KOPT-K1 (cell line): ENCODE measurements around the gene THRB.

Source experiments
- H3K27ac ChIP-seq: fragments of 200-600 bp; sonication (generic); 2 replicates; pipeline ENCODE4 v1.5.1; 2016; ENCODE audit warnings: antibody characterized with exemption, mild to moderate bottlenecking, low read depth, low read length; ENCODE audit not compliant: poor library complexity, severe bottlenecking
- H3K36me3 ChIP-seq: fragments of 200-600 bp; sonication (generic); 2 replicates; pipeline ENCODE4 v1.5.1; 2017; ENCODE audit warnings: antibody characterized with exemption, mild to moderate bottlenecking, low read length, moderate library complexity; ENCODE audit not compliant: insufficient read depth
- H3K9me3 ChIP-seq: fragments of 200-600 bp; sonication (generic); 2 replicates; pipeline ENCODE4 v1.5.1; 2017; ENCODE audit warnings: antibody characterized with exemption, low read length, mild to moderate bottlenecking; ENCODE audit not compliant: insufficient read depth, poor library complexity, severe bottlenecking

Gene THRB

DNA sequence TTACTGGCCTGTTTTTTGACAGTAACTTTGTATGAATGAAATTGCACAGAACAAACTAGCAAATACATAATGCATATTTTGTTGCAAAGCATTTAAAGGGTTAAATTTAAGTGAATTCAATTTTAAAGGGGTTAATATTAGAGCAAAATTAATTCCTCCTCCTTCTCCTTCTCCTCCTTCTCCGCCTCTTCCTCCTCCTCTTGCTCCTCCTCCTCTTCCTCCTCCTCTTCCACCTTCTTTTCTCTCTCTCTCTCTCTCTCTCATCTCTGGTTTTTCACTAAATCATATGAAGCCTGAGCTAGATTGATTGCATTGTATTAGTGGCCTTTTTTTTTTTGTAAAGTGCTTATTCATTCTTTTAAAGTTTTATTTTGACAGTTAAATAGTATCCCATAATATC, 154.5 kb downstream of the THRB start:
- H3K9me3 ChIP-seq = no peaks in the 10 kb centered on the region
- H3K27ac ChIP-seq = no peak overlapping the region
- no peaks in the 10 kb centered on the region for H3K36me3 ChIP-seq

DNA sequence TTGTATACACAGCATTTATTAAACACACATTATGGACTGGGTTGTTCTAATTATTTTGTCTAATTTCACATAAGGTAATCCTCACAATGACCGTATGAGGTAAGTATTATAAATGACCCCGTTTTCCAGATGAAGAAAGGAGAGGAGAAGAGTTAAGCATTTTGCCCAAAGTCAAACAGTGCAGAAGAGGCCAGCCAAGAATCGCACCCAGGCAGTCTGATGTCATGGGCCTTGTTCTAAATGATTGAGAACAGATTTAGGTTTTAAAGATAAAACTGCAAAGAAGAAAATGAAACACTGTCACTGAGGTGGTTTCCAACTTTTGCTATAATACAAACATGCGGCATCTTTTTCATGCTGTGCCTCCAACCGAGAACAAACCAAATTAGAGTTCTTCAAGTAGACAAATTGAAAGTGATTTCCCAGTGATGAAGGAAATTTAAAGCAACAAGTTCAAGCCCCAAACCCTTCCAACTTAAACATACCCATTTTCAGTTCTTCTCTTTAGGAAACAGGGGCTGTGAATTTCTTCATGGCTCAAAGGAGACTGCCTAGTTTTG, 155.3 kb downstream of the THRB start:
- no peaks in the 10 kb centered on the region for H3K36me3 ChIP-seq
- no peak overlapping the region for H3K27ac ChIP-seq
- no peaks in the 10 kb centered on the region for H3K9me3 ChIP-seq

DNA sequence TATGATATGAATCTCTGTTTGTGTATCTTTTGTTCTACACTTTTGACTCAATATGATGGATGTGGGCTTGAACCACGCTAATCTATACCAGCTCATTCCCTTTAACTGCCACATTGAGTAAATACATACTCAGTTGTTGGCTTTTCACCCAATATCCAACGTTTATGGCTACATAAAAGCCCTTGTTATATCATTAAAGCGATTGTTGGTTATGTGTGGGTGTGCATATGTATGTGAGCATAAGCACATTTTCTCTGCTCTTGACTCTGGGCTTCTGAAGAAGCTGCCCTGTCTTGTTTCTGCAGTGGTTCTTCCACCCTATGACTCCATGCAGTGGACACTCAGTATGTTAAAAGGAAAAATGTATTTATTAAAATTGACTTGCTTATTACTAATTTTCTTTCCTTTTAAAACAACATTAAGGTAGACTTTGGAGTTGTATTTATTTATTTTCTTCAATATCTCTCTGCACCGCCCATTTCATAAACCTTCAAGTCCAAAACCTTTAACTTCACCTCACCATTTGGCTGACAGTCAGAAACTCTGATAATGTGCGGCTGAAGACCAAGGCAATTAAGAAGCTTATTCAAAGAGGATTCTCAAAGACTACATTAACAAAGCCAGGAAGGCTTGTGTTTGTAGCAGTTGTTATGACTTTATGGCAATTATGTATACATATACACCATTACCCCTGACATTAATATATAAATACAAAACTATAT, 156.1 kb downstream of the THRB start:
- Histone ChIP-seq H3K27ac (no peak overlapping the region), H3K9me3 (no peaks in the 10 kb centered on the region), H3K36me3 (no peaks in the 10 kb centered on the region)

DNA sequence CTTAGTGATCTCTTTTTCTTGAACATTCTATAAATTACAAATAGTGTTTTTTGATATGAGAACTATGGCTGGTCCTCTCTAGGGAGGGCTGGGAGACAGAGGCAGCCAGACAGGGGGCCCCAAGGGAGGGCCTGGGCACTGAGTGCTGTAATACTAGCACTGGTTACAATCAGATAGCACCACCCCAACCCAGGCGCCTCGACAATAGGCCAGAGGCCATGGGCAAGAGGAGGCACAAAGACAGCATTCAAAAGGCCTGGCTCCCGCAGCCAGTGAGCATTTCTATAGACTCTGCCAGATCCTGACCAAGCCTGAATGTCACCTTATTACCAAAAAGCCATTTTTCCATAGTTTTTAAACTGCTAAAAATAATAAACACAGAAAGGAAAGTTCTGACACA, 158.5 kb downstream of the THRB start:
- Histone ChIP-seq H3K9me3 (no peaks in the 10 kb centered on the region), H3K27ac (no peak overlapping the region), H3K36me3 (no peaks in the 10 kb centered on the region)

DNA sequence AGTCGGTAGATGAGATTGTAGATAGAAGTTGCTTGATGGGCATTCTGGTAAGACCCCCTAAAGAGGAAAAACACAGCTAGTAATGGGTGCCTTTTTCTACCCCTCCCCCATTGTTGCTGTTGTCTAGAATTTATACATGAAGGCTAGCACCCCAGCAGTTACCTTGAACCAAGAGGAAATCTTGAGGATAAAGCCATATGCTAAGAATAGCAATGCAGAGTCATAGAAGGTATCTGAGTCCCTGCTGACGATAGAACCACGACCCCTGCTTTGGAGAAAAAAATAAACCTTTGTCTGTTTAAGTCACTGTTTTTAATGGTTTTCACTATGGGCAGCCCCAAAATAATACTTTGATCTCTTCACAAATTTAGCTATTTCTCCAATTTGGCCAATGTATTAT, 162.6 kb downstream of the THRB start:
- no peaks in the 10 kb centered on the region for H3K36me3 ChIP-seq
- H3K27ac ChIP-seq = no peak overlapping the region
- H3K9me3 ChIP-seq = no peaks in the 10 kb centered on the region

DNA sequence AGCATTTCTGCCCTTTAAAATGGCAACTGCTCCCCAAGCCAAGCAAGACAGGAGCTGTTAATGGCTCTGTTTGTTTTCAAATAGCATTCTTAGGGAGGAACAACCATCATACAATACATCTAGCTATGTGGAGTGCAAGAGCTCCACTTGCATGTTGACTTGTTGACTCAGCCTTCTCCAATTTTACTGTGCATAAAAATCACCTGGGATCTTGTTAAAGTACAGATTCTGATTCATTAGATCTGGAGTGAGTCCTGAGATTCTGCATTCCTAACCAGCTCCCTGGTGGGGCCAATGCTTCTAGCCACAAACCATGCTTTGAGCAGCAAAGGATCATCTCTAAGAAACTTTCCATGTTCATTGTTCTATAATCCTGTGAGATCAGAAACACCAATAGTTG, 171.4 kb downstream of the THRB start:
- Histone ChIP-seq H3K9me3 (no peaks in the 10 kb centered on the region), H3K36me3 (no peaks in the 10 kb centered on the region), H3K27ac (no peak overlapping the region)

DNA sequence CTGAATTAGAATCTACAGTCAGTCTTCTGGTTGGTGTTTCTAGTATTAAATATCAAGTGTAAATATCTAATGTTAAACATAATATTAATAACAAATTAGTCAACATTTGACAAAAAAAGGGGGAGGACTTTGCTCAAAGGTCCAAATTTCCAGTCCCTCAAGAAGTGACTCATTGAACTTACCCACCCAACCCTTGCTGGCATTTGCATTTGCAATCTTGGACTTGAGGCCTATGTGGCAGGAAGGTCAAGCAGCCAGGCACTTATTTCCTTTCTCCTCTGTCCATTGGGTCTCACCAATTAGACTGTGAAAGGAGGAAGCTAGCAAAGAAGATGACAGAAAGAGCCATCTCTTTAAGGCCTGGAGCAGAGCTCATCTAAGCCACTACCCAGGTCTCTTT, 174.0 kb downstream of the THRB start:
- Histone ChIP-seq H3K36me3 (no peaks in the 10 kb centered on the region), H3K27ac (no peak overlapping the region), H3K9me3 (no peaks in the 10 kb centered on the region)

DNA sequence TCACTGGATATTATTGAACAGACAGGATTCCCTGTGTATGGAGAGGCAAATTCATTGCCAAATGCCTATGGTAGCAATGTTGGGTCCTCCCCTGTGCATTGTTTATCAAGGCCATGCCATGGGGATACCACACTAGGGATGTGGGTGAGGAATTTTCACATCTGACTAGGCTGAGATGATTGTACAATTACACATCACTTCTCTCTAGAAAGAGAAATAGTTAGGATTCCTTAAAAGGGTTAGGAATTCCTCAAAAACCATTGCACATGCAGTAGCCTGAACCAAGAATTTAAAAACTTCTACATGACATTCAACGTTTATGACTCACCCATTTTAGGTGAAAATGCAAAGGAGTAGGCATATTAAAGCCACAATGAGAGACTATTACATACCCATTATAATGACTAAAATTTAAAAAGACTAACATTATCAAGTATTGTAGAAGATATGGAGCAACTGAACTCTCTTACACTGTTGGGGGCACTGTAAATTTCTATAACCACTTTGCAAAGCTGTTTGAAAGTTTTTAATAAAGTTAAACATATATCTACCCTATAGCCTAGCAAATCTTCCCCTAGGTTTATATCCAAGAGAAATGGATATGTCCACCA, 175.9 kb downstream of the THRB start:
- Histone ChIP-seq H3K36me3 (no peaks in the 10 kb centered on the region), H3K9me3 (no peaks in the 10 kb centered on the region), H3K27ac (no peak overlapping the region)

DNA sequence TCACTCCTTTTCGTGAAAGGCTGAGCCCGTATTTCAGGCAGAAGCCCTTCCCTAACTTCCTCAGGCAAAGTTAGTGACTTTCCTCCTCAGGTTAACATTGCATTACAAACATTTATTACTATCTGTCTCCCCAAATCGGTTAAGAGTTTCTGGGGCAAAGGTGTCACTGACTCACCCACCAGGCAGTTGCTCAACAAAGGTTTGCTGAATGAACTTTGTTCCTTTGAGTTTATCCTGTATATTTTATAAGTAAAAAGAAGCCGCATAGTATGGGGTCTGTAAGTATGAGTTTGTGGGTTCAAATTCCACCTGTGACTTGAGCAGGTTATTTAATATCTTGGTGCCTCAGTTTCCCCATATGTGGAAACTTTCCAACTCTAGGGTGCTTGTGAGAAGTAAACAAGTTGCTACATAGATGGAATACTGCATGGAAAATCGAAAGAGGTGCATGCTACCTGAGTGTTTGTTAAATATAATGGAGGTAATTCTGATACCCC, 177.7 kb downstream of the THRB start:
- H3K36me3 ChIP-seq = no peaks in the 10 kb centered on the region
- H3K27ac ChIP-seq = no peak overlapping the region
- H3K9me3 ChIP-seq = no peaks in the 10 kb centered on the region

DNA sequence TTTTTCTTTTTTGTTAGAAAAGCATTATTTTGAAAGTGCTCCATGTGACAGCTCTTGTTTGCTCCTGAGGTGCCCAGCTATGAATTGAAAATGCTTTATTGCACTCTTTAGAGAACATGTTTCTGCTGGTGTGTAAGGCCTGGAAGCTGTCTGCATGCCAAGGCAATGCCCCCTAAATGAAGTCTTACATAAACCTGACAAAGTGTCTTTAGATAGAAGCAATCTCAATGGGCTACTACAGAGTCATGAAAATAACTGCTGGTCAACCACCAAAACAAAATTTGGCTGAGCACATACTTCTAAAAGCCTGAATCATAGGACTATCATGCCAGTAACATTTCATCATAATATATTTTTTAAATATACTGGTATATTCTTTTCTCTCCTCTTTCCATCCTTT, 178.7 kb downstream of the THRB start:
- Histone ChIP-seq H3K27ac (no peak overlapping the region), H3K36me3 (no peaks in the 10 kb centered on the region), H3K9me3 (no peaks in the 10 kb centered on the region)

DNA sequence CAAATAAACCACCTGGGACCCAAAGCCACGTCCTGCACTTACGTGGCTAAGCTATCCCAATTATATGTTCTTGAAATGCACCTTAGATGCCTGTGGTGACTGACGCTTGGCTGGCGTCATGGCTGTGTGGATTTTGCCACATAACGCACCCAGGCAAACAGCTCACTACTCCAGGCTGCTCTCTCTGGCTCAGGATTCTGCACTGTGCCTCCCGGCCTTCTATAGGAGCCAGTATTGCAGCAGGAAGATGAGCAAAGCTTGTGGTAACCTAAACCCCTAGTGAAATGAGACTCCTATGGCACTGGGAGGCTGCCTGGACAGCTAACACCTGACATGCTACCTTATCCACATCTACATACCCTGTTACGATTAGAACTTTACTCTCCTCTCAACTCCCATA, 179.3 kb downstream of the THRB start:
- no peaks in the 10 kb centered on the region for H3K9me3 ChIP-seq
- H3K27ac ChIP-seq = no peak overlapping the region
- no peaks in the 10 kb centered on the region for H3K36me3 ChIP-seq

DNA sequence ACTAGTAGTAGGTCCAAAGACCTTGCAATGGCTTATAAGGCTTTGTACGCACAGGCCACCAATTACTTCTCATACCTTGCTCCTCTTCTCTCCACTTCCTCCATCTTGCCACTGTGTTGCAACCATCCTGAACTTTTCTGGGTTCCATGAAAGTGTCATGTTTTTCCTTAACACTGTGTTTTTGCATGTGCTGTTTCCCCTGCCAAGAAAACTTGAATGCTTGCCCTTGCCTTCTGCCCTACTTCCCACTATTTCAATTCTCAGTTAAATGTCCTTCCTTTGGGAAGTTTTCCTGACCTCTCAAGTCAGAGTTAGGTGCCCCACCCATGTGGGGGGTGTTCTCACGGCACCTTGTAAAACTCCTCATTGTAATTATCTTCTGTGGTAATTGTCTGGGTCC, 182.8 kb downstream of the THRB start:
- Histone ChIP-seq H3K27ac (no peak overlapping the region), H3K9me3 (no peaks in the 10 kb centered on the region), H3K36me3 (no peaks in the 10 kb centered on the region)

DNA sequence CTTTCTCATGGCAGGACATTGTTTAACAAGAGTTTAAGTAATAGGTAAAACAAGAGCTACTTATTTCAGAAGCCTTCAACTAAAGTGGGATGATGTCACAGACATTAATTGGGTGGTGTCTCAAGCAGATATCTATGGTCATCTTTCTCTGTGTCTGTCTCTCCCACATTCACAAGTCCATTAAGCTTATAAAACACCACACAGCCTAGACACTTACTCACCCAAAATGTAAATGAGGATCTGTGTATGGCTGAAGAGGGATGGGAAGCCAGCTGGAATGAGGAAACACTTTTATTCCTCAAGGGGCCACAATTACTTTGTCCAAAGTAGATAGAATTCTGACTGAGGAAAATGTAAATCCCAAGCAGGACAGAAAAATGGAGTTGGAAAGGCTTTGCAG, 183.8 kb downstream of the THRB start:
- Histone ChIP-seq H3K36me3 (no peaks in the 10 kb centered on the region), H3K27ac (no peak overlapping the region)

DNA sequence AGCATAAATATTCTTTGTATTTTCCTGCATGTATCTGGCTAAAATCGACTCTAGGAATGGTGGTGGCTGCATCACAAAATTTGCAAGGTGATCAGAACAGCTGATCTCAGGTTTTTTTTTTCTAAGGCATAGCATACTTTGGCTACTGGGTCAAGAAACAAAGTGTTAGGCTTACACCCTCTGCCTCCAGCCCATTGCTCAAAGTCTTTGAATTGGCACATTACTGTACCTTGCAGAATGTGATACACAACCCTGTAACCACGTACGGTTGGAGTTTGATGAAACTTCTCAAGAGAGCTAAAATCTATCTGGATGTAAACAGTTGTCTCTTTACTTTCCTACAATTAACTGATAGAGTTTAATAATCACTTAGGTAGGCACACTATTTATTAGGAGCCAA, 188.1 kb downstream of the THRB start:
- no peaks in the 10 kb centered on the region for H3K9me3 ChIP-seq
- H3K27ac ChIP-seq = no peak overlapping the region
- H3K36me3 ChIP-seq = no peaks in the 10 kb centered on the region

More for the DNA sequence above, 183.8 kb downstream of the THRB start:
- H3K9me3 ChIP-seq = no peaks in the 10 kb centered on the region

DNA sequence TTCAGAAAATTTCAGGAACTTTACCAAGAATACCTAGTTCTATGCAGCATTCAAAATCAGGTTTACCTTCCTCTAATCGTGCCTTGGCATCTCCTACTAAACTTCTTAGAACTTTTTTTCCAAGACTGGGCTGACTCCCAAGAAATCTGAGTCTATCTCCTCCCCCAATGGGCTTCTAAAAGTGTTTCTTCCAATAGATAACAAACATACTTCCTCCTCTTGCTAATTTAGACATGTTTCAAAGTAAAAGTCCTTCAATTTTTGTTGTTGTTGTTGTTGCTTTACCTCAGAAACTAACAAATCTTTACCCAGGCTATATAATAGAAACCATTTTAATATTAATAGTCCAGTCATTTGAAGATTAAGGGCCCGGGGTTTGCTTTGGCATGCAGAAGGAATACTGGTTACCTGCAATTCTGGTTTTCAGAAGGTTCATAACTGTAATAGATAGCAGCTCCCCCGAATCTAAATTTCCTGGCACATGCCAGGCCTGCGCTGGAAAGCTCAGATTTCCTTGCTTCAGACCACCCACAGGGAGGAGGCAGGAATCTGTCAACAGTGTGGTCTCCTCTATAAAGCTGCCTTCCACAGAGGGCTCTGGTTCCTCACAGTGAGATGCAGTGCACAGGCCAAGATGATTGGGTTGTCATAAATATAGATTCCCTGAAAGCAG, 188.7 kb downstream of the THRB start:
- Histone ChIP-seq H3K9me3 (no peaks in the 10 kb centered on the region), H3K27ac (no peak overlapping the region), H3K36me3 (no peaks in the 10 kb centered on the region)
